GM12878 (cell line): ENCODE results near the gene SARDH. TPM values are rescaled to one million over a fixed set of nuclear protein-coding genes. Genes with fewer than 3 reads are reported as not detected.

Experiments
- ATAC-seq: fragments of 200-7000 bp; cut with Tn5 transposase; 3 replicates; pipeline ENCODE4 v1.9.1; 2020; ENCODE audit warnings: mild to moderate bottlenecking, moderate library complexity
- BruUV-seq: library from RNA; stranded (reverse); fragments of 400-500 nt; replicated peaks from 2 replicates; lab custom pipeline; 2021; lab: Mats Ljungman, UMichigan
- CTCF ChIA-PET: fragments of 300-600 bp; sonication (Branson Sonifier 250); formaldehyde crosslinking; extraction: SDS; loops from one replicate; lab custom pipeline; 2021; ENCODE audit warnings: inconsistent platforms; lab: Yijun Ruan, JAX
- POLR2A ChIA-PET: fragments of 350-600 bp; formaldehyde crosslinking; extraction: SDS; loops from one replicate; lab custom pipeline; 2021; ENCODE audit warnings: inconsistent platforms; lab: Charles Lee
- RAD21 ChIA-PET: fragments of 300-600 bp; sonication (Branson Sonifier 250); formaldehyde crosslinking; loops from one replicate; lab custom pipeline; 2023; ENCODE audit warnings: antibody characterized with exemption; ENCODE audit not compliant: unreplicated experiment; lab: Charles Lee
- SMC1A ChIA-PET: fragments of 300-600 bp; sonication (Branson Sonifier 250); formaldehyde crosslinking; loops from one replicate; lab custom pipeline; 2023; ENCODE audit not compliant: unreplicated experiment, uncharacterized antibody; lab: Charles Lee
- DNase-seq: peaks from one replicate; pipeline ENCODE4 v3.0.0-alpha.2; 2011; ENCODE audit warnings: low read depth, low spot score
- FAIRE-seq: peaks from 3 replicates; lab custom pipeline; 2011; peaks lifted over from hg19 to GRCh38; lab: Jason Lieb, UNC
- H2AFZ ChIP-seq: 2 replicates; pipeline ENCODE4 v1.6.0; 2011; ENCODE audit warnings: low read depth, low read length, control low read depth; ENCODE audit not compliant: control insufficient read depth
- H3K27ac ChIP-seq: 2 replicates; pipeline ENCODE4 v1.5.1; 2011; ENCODE audit warnings: control low read depth; ENCODE audit not compliant: control insufficient read depth, insufficient read depth
- H3K27me3 ChIP-seq, 2 experiments: replicated peaks in 1 of 2; 2 replicates each; pipeline versions ENCODE4 v1.6.0 to v1.6.1; 2011; ENCODE audit warnings: low read length in 1 of 2; ENCODE audit not compliant: control insufficient read depth in 2 of 2, insufficient read depth in 2 of 2
- H3K36me3 ChIP-seq, 2 experiments: 2 replicates each; pipeline ENCODE4 v1.5.1; 2011; ENCODE audit warnings: low read length in 1 of 2; ENCODE audit not compliant: control insufficient read depth in 2 of 2, insufficient read depth in 2 of 2
- H3K4me1 ChIP-seq: 2 replicates; pipeline ENCODE4 v1.6.1; 2011; ENCODE audit warnings: mild to moderate bottlenecking, low read length, moderate library complexity, mixed read lengths; ENCODE audit not compliant: control insufficient read depth, insufficient read depth
- H3K4me2 ChIP-seq: 2 replicates; pipeline ENCODE4 v1.6.0; 2011; ENCODE audit warnings: control low read depth; ENCODE audit not compliant: control insufficient read depth, insufficient read depth
- H3K4me3 ChIP-seq: fragments of 200-600 bp; sonication (generic); 2 replicates; pipeline ENCODE4 v1.5.1; 2016
- H3K79me2 ChIP-seq: 2 replicates; pipeline ENCODE4 v1.6.0; 2011; ENCODE audit warnings: low read length; ENCODE audit not compliant: control insufficient read depth, insufficient read depth
- H3K9ac ChIP-seq: 2 replicates; pipeline ENCODE4 v1.8.0; 2011; ENCODE audit warnings: low read length, control low read depth, mixed read lengths; ENCODE audit not compliant: control insufficient read depth, insufficient read depth
- H3K9me3 ChIP-seq: replicated peaks from 3 replicates; pipeline ENCODE4 v1.5.1; 2011; ENCODE audit warnings: mild to moderate bottlenecking, low read length; ENCODE audit not compliant: control insufficient read depth, insufficient read depth
- H4K20me1 ChIP-seq: 2 replicates; pipeline ENCODE4 v1.6.0; 2011; ENCODE audit not compliant: control insufficient read depth, insufficient read depth
- CHD2 ChIP-seq: IDR thresholded peaks from 2 replicates; pipeline ENCODE4 v1.6.1; 2011; ENCODE audit warnings: low read depth, low read length, improper control_type of control experiment, borderline replicate concordance
- CHD4 ChIP-seq: fragments of 200-600 bp; sonication (generic); IDR thresholded peaks from 2 replicates; pipeline ENCODE4 v1.6.1; 2016; ENCODE audit warnings: mild to moderate bottlenecking
- ESRRA ChIP-seq: IDR thresholded peaks from 2 replicates; pipeline ENCODE4 v1.6.1; 2012; ENCODE audit warnings: mild to moderate bottlenecking, low read length, improper control_type of control experiment
- HSF1 ChIP-seq: fragments of 150-350 bp; IDR thresholded peaks from 2 replicates; pipeline ENCODE4 v1.6.1; 2014; ENCODE audit warnings: mild to moderate bottlenecking, low read depth, low read length
- JUND ChIP-seq: IDR thresholded peaks from 2 replicates; pipeline ENCODE4 v1.6.1; 2012; ENCODE audit warnings: low read depth, mild to moderate bottlenecking, low read length, improper control_type of control experiment, moderate library complexity
- MYB ChIP-seq: fragments of 150-350 bp; IDR thresholded peaks from 2 replicates; pipeline ENCODE4 v1.6.1; 2014; ENCODE audit warnings: mild to moderate bottlenecking, low read depth, low read length, borderline replicate concordance
- NR2C1 ChIP-seq: fragments of 450-650 bp; IDR thresholded peaks from 2 replicates; pipeline ENCODE4 v1.6.1; 2017; ENCODE audit warnings: antibody characterized with exemption, mild to moderate bottlenecking, moderate library complexity
- PML ChIP-seq: IDR thresholded peaks from 2 replicates; pipeline ENCODE4 v1.6.1; 2012; ENCODE audit warnings: low read length, inconsistent platforms
- TCF12 ChIP-seq: IDR thresholded peaks from 2 replicates; pipeline ENCODE4 v1.6.1; 2011; ENCODE audit warnings: low read depth, mild to moderate bottlenecking, low read length
- YY1 ChIP-seq: IDR thresholded peaks from 2 replicates; pipeline ENCODE4 v1.6.1; 2011; ENCODE audit warnings: low read depth, mild to moderate bottlenecking, low read length
- ZZZ3 ChIP-seq: IDR thresholded peaks from 2 replicates; pipeline ENCODE4 v1.6.1; 2011; ENCODE audit warnings: low read depth; ENCODE audit not compliant: control insufficient read depth, insufficient read length
- WGBS: methylation state at CpG from one replicate; pipeline ENCODE4 v1.1.6; 2016; ENCODE audit warnings: low lambda C conversion rate; ENCODE audit not compliant: insufficient replicate concordance, insufficient coverage; ENCODE audit errors: missing lambda C conversion rate; 5-methylcytosine and 5-hydroxymethylcytosine counted together
- in situ Hi-C: fragments of 300-500 bp; cut with MboI; formaldehyde crosslinking; loops from 9 replicates; pipeline ENCODE4 v1.14.3; 2018; ENCODE audit warnings: mixed read lengths
- intact Hi-C: fragments of 100-400 bp; cut with micrococcal nuclease; formaldehyde crosslinking; loops from one replicate; pipeline ENCODE4 v1.14.2; 2022; ENCODE audit not compliant: unreplicated experiment
- polyA plus RNA-seq, 11 experiments: library from polyadenylated mRNA; depleted of rRNA in 4 of 11; unstranded in 6 of 11; stranded (reverse) in 5 of 11; fragments of >200 nt; fragmentation: Nextera tagmentation in 4 of 11; fragmentation: Illumina TruSeq in 1 of 11; extraction: Ambion mirVana in 4 of 11; extraction: Trizol in 1 of 11; gene quantifications; 1 replicate in 1 of 11; 2 replicates in 10 of 11; pipeline versions ENCODE4 v1.2.1 to v1.2.3, GENCODE V29; 2011 to 2016; ENCODE audit warnings: inconsistent platforms in 2 of 11, missing spikeins in 2 of 11, low read depth in 1 of 11
- total RNA-seq, 4 experiments: library from RNA; depleted of rRNA in 3 of 4; stranded (reverse); fragments of >200 nt in 3 of 4; fragmentation: Illumina TruSeq in 1 of 4; extraction: Trizol in 1 of 4; gene quantifications; 2 replicates each; pipeline versions ENCODE4 v1.2.1 to v1.2.3, GENCODE V29; 2013 to 2021

SARDH gene
- total and polyA plus RNA-seq, 10 of the 15 experiments (the other 5 are each of a cell fraction or from before 2014, with no cell fraction given) = 0.03 to 0.15 (median 0.10) TPM; not detected in 6

- ChIA-PET SMC1A (no interaction called here), CTCF (no interaction called here), RAD21 (no interaction called here), POLR2A (no interaction called here)
- H3K4me3 ChIP-seq = no peak overlapping the region
- intact Hi-C loops (no loop called here), in situ Hi-C loops (no loop called here)
- no peak overlapping the region for H3K27ac ChIP-seq
- H3K27me3 ChIP-seq = peaks cover 0 to 5% of the 10 kb centered on the region in 2 experiments; a peak in 2 of 4 replicates
- DNase-seq (no peak), FAIRE-seq (no peak), ATAC-seq (no peak)
- H3K9me3 ChIP-seq = no peaks in the 10 kb centered on the region
- no peaks in the 10 kb centered on the region for H3K36me3 ChIP-seq
- no peak overlapping the region for H2AFZ ChIP-seq
- H3K79me2 ChIP-seq = no peaks in the 10 kb centered on the region
- 30% methylated on average over 7 of the region's 7 CpGs for WGBS
- TF ChIP-seq CHD4 (no peak), MYB (no peak), PML (no peak), YY1 (no peak), TCF12 (no peak), HSF1 (no peak), ESRRA (no peak), CHD2 (no peak), JUND (no peak), NR2C1 (no peak), ZZZ3 (no peak)
- no peaks in the 10 kb centered on the region for H3K4me1 ChIP-seq
- no peak overlapping the region for H3K4me2 ChIP-seq
- H3K9ac ChIP-seq = no peak overlapping the region
- no TSS peak for BruUV-seq
- H4K20me1 ChIP-seq = no peaks in the 10 kb centered on the region
Observed at GRCh38 chr9:133649194-133649593, 89.0 kb downstream of the SARDH start.
